Common myeloid progenitor, CD34-positive (primary cell): Measurements from ENCODE around the gene RALGDS.

Source experiments
- CTCF ChIA-PET: fragments of 350-600 bp; sonication (Branson Sonifier 250); formaldehyde crosslinking; loops from one replicate; lab custom pipeline; 2021; ENCODE audit warnings: antibody characterized with exemption; lab: Charles Lee
- POLR2A ChIA-PET: fragments of 350-600 bp; sonication (Branson Sonifier 250); formaldehyde crosslinking; loops from one replicate; lab custom pipeline; 2021; ENCODE audit warnings: antibody characterized with exemption; lab: Charles Lee
- DNase-seq, 3 donors: peaks; one replicate each; pipeline versions ENCODE4 v3.0.0 to v3.0.0-alpha.2; 2013
- H3K27ac ChIP-seq, 2 experiments: 1 replicate in 1 of 2; 2 replicates in 1 of 2; pipeline ENCODE4 v1.7.0; 2013; ENCODE audit warnings: inconsistent platforms in 2 of 2, low read length in 2 of 2, mild to moderate bottlenecking in 2 of 2, low read depth in 1 of 2, moderate library complexity in 1 of 2; ENCODE audit not compliant: severe bottlenecking in 2 of 2, insufficient read depth in 1 of 2, poor library complexity in 1 of 2
- H3K27me3 ChIP-seq, 5 experiments: replicated peaks in 2 of 5; 1 replicate in 3 of 5; 2 replicates in 2 of 5; pipeline versions ENCODE4 v1.6.1 to v1.7.0; 2013; ENCODE audit warnings: low read length in 4 of 5, mild to moderate bottlenecking in 2 of 5, moderate library complexity in 2 of 5, inconsistent platforms in 1 of 5; ENCODE audit not compliant: insufficient read depth in 5 of 5, control insufficient read depth in 4 of 5
- H3K36me3 ChIP-seq, 4 experiments: 1 replicate in 2 of 4; 2 replicates in 2 of 4; pipeline versions ENCODE4 v1.6.1 to v1.7.0; 2013; ENCODE audit warnings: low read length in 3 of 4, control low read depth in 1 of 4, mild to moderate bottlenecking in 1 of 4; ENCODE audit not compliant: control insufficient read depth in 4 of 4, insufficient read depth in 4 of 4
- H3K4me1 ChIP-seq, 4 experiments: 1 replicate in 3 of 4; 2 replicates in 1 of 4; pipeline versions ENCODE4 v1.6.1 to v1.7.1; 2013; ENCODE audit warnings: low read length in 3 of 4, mild to moderate bottlenecking in 3 of 4, control low read depth in 1 of 4, inconsistent platforms in 1 of 4, moderate library complexity in 1 of 4; ENCODE audit not compliant: control insufficient read depth in 4 of 4, insufficient read depth in 4 of 4; ENCODE audit errors: control extremely low read depth in 1 of 4
- H3K4me3 ChIP-seq, 7 experiments: 1 replicate in 4 of 7; 2 replicates in 3 of 7; pipeline versions ENCODE4 v1.5.1 to v1.7.0; 2013; ENCODE audit warnings: mild to moderate bottlenecking in 7 of 7, low read length in 6 of 7, moderate library complexity in 6 of 7, inconsistent platforms in 2 of 7, low read depth in 2 of 7, control low read depth in 1 of 7; ENCODE audit not compliant: insufficient read depth in 4 of 7, control insufficient read depth in 1 of 7; ENCODE audit errors: extremely low read depth in 1 of 7
- H3K9me3 ChIP-seq, 5 experiments: 1 replicate in 4 of 5; 2 replicates in 1 of 5; pipeline versions ENCODE4 v1.6.1 to v1.7.1; 2013; ENCODE audit warnings: low read length in 4 of 5, mild to moderate bottlenecking in 2 of 5, inconsistent platforms in 1 of 5, low read depth in 1 of 5, moderate library complexity in 1 of 5; ENCODE audit not compliant: control insufficient read depth in 4 of 5, insufficient read depth in 2 of 5; ENCODE audit errors: control extremely low read depth in 1 of 5
- WGBS: methylation state at CpG from one replicate; pipeline ENCODE4 v1.1.5; 2013; ENCODE audit not compliant: insufficient coverage; 5-methylcytosine and 5-hydroxymethylcytosine counted together

Gene RALGDS

GRCh38 chr9:133122935-133123611 lies 2.0 kb upstream of the RALGDS start:
- CTCF ChIA-PET = interaction anchor here (1.2 to 2.9 kb wide), 5 partner anchors 10 to 24 kb away, joined by 3 to 13 read pairs (median 12); no protein-coding TSS in a partner anchor
- Histone ChIP-seq H3K4me1 (peaks cover 0 to 96% (median 86%) of the 10 kb centered on the region in 4 experiments), H3K36me3 (peaks cover 0 to 8% (median 0%) of the 10 kb centered on the region in 4 experiments), H3K27ac (peak overlapping the region in 1 of 2 experiments; percentile 74), H3K4me3 (no peak overlapping the region), H3K27me3 (no peaks in the 10 kb centered on the region), H3K9me3 (no peaks in the 10 kb centered on the region)
- POLR2A ChIA-PET = interaction anchor here (1.6 to 3.7 kb wide), 3 partner anchors 10 to 12 kb away, joined by 3 to 20 read pairs (median 15); no protein-coding TSS in a partner anchor
- 80% methylated on average over 16 of the region's 19 CpGs for WGBS
- no peak for DNase-seq

DNA sequence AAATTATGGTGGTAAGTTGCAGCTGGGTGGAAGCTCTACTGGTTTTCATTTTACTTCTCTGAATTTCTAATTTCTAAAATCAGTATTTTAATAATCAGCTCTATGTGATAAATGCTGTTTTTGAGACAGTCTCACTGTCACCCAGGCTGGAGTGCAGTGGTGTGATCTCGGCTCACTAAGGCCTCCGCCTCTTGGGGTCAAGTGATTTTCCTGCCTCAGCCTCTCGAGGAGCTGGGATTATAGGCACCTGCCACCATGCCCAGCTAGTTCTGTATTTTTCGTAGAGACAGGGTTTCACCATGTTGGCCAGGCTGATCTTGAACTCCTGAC lies 1.5 kb upstream of the RALGDS start:
- CTCF ChIA-PET = interaction anchor here (1.2 to 2.9 kb wide), 6 partner anchors 10 to 42 kb away, joined by 3 to 13 read pairs (median 9); no protein-coding TSS in a partner anchor
- POLR2A ChIA-PET = interaction anchor here (1.6 to 12.6 kb wide), 4 partner anchors 10 to 23 kb away, joined by 3 to 111 read pairs (median 18); no protein-coding TSS in a partner anchor
- no peaks in the 10 kb centered on the region for H3K27me3 ChIP-seq
- peaks cover 0 to 96% (median 85%) of the 10 kb centered on the region in 4 experiments for H3K4me1 ChIP-seq
- DNase-seq = no peak
- peaks cover 0 to 8% (median 0%) of the 10 kb centered on the region in 4 experiments for H3K36me3 ChIP-seq
- peak overlapping the region in 1 of 2 experiments; percentile 74 for H3K27ac ChIP-seq
- H3K4me3 ChIP-seq = no peak overlapping the region
- H3K9me3 ChIP-seq = no peaks in the 10 kb centered on the region
- 86% methylated on average over 4 of the region's 4 CpGs for WGBS

DNA sequence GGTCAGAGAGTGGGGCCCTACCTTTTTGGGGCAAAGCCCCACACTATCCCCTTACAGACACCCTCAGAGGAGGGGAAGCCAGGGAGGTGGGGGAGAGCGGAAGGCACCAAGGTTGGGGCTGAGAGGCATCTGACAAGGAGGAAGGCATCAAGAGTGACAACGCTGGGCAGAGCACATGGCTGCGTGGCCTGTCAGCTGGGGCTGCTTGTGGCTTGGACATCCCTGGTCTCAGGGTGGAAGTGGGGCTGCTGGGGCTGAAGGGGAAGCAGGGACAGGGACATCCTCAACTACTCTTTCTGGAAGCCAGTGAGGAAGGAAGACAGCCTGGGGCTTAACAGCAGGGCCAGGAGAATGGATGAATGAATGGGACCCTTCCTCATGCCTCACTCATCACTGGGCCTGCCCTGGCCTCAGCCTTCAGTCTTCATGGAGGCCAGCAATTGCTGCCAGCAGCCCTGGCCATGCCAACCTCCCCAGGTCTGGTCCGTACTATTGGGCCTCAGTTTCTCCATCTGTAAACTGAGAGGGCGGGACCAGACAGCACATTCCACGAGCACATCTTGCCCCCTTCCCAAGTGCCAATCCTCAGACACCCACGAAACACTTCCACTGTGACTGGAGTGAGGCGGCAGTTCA lies 993 bp upstream of the RALGDS start:
- Histone ChIP-seq H3K27me3 (no peaks in the 10 kb centered on the region), H3K27ac (peak overlapping the region; percentile 68 to 74), H3K9me3 (no peaks in the 10 kb centered on the region), H3K4me1 (peaks cover 0 to 94% (median 84%) of the 10 kb centered on the region in 4 experiments), H3K4me3 (no peak overlapping the region), H3K36me3 (peaks cover 0 to 8% (median 0%) of the 10 kb centered on the region in 4 experiments)
- peak in 2 of 3 donors; percentile 68 to 72 for DNase-seq
- ChIA-PET CTCF (interaction anchor here (1.2 to 2.9 kb wide), 6 partner anchors 10 to 41 kb away, joined by 3 to 13 read pairs (median 9); no protein-coding TSS in a partner anchor), POLR2A (interaction anchor here (1.6 to 12.6 kb wide), 4 partner anchors 9 to 24 kb away, joined by 3 to 111 read pairs (median 18); no protein-coding TSS in a partner anchor)
- WGBS = 66% methylated on average over 6 of the region's 8 CpGs

GRCh38 chr9:133120501-133121197 lies 391 bp downstream of the RALGDS start:
- peak overlapping the region; percentile 33 to 80 (median 68) for H3K4me3 ChIP-seq
- ChIA-PET POLR2A (interaction anchor here (2.8 to 12.6 kb wide), 3 partner anchors 8 to 25 kb away, joined by 15 to 111 read pairs (median 20); no protein-coding TSS in a partner anchor), CTCF (interaction anchor here (1.5 to 2.9 kb wide), 3 partner anchors 12 to 40 kb away, joined by 4 to 12 read pairs (median 12); no protein-coding TSS in a partner anchor)
- H3K9me3 ChIP-seq = no peaks in the 10 kb centered on the region
- H3K4me1 ChIP-seq = peaks cover 0 to 95% (median 83%) of the 10 kb centered on the region in 4 experiments
- H3K36me3 ChIP-seq = peaks cover 0 to 16% (median 3%) of the 10 kb centered on the region in 4 experiments
- DNase-seq = no peak
- H3K27me3 ChIP-seq = no peaks in the 10 kb centered on the region
- no peak overlapping the region for H3K27ac ChIP-seq
- 1% methylated on average over 44 of the region's 66 CpGs for WGBS

DNA sequence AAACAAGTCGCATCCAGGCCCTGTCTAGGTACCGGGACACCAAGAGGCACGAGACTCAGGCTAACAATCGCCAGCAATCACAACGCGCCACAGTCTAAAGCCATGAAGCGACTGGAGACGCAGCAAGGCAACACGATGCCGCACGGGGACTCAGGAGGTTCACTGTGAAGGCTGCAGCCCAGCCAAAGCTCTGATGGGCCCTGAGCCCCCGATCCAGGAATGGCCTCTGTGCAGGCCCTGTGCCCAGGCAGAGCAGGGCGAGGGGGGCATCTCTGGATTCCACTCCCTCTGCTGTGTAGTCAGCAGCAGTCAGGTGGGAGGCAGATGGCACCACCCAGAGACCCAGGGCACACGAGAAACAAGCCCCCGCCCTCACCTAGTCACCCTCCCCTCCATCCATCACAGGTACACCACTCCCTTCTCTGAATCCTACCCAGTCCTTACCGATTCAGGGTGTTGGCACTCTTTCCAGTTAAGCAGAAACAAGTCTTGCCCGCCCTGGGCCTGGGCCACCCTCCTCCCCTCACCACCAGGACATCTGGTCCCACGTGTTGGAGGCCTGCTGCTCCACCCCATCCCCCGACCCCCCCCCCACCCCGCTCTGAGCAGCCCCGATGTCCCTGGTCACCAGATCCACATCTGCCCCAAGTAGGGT lies 1.1 kb downstream of the RALGDS start:
- Histone ChIP-seq H3K9me3 (no peaks in the 10 kb centered on the region), H3K4me3 (peak overlapping the region in 6 of 7 experiments; percentile 53 to 80 (median 70)), H3K27ac (no peak overlapping the region), H3K36me3 (peaks cover 0 to 16% (median 3%) of the 10 kb centered on the region in 4 experiments), H3K4me1 (peaks cover 0 to 95% (median 84%) of the 10 kb centered on the region in 4 experiments), H3K27me3 (no peaks in the 10 kb centered on the region)
- ChIA-PET POLR2A (interaction anchor here (3.7 to 12.6 kb wide), 2 partner anchors 13 to 26 kb away, joined by 15 to 111 read pairs; no protein-coding TSS in a partner anchor), CTCF (interaction anchor here (3.1 to 22.2 kb wide), 3 partner anchors 12 to 27 kb away, joined by 9 to 445 read pairs (median 105); no protein-coding TSS in a partner anchor)
- 88% methylated on average over 15 of the region's 21 CpGs for WGBS
- DNase-seq = no peak
